ENCODE results near the gene NARS2.

DNA sequence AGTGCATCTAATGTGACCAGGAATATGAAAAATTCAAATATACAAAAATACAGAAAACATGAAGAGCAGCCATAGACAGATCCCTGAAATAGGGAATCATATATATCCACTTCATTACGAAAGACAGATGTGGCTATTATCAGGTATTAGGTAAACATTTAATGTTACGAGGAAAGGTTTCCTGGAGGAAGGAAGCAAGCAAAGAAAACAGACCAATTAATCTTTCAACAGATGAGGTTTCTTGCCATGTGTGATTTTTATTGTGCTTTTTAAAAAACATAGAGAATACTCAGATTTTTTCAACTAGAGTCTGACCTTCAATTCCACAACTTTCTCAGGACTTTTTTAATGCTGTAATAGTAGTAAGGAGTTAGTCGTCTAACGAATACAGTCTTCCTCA, 132.7 kb downstream of the NARS2 start:
- TF ChIP-seq, protein P1, sequence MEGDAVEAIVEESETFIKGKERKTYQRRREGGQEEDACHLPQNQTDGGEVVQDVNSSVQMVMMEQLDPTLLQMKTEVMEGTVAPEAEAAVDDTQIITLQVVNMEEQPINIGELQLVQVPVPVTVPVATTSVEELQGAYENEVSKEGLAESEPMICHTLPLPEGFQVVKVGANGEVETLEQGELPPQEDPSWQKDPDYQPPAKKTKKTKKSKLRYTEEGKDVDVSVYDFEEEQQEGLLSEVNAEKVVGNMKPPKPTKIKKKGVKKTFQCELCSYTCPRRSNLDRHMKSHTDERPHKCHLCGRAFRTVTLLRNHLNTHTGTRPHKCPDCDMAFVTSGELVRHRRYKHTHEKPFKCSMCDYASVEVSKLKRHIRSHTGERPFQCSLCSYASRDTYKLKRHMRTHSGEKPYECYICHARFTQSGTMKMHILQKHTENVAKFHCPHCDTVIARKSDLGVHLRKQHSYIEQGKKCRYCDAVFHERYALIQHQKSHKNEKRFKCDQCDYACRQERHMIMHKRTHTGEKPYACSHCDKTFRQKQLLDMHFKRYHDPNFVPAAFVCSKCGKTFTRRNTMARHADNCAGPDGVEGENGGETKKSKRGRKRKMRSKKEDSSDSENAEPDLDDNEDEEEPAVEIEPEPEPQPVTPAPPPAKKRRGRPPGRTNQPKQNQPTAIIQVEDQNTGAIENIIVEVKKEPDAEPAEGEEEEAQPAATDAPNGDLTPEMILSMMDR (conservative IDR thresholded peaks at IDR 0.05; ENCODE audit: low read depth, low read length) = no peak
- TF ChIP-seq EZH2 (IDR thresholded peaks at IDR 0.05; ENCODE audit: borderline replicate concordance, low read depth, low read length, poor library complexity, severe bottlenecking) = no peak
